ENCODE measurements around the gene RBMS3. TPM values are rescaled to one million over a fixed set of nuclear protein-coding genes. Genes with fewer than 3 reads are reported as not detected.

Gene RBMS3
- total and polyA plus RNA-seq, 2 of the 8 experiments (the other 6 are each of a cell fraction or from before 2014, with no cell fraction given) = 3.7 to 6.9 TPM

- no peak overlapping the region for H3K18ac ChIP-seq (ENCODE audit: extremely low read depth, low read length)
- H4K8ac ChIP-seq (ENCODE audit: extremely low read depth, insufficient read depth, low read length) = no peak overlapping the region
- no peak overlapping the region for H3K14ac ChIP-seq (ENCODE audit: insufficient read length)
- no peaks in the 10 kb centered on the region for H3K23me2 ChIP-seq (ENCODE audit: low read depth, low read length)
- TF ChIP-seq SRF (IDR thresholded peaks at IDR 0.05; ENCODE audit: low read depth, low read length) = no peak
- TF ChIP-seq EZH2 (IDR thresholded peaks at IDR 0.05; ENCODE audit: low read depth, low read length, severe bottlenecking) = no peak
- no peak for TF ChIP-seq KDM4A (IDR thresholded peaks at IDR 0.05; ENCODE audit: low read depth, low read length, severe bottlenecking)
- no peak for TF ChIP-seq YY1 (IDR thresholded peaks at IDR 0.05; ENCODE audit: low read depth, low read length)
- TF ChIP-seq EGR1 (IDR thresholded peaks at IDR 0.05; ENCODE audit: borderline replicate concordance, low read depth, low read length) = no peak
- TF ChIP-seq CTCF (IDR thresholded peaks at IDR 0.05; ENCODE audit: control extremely low read depth in 1 of 3, insufficient read depth in 1 of 3, low read depth in 1 of 3, low read length in 3 of 3) = no peak
- TF ChIP-seq BRCA1 (IDR thresholded peaks at IDR 0.05; ENCODE audit: low read depth, low read length) = no peak
- no peak for TF ChIP-seq HDAC6 (IDR thresholded peaks at IDR 0.05; ENCODE audit: low read depth, low read length)
- ChIA-PET POLR2A (ENCODE audit: partially characterized antibody) (no interaction called here), CTCF (ENCODE audit: partially characterized antibody) (no interaction called here)
- no peak for FAIRE-seq
- no peaks in the 10 kb centered on the region for H3K9me3 ChIP-seq (ENCODE audit: insufficient read depth in 2 of 2, low read depth in 1 of 2, low read length in 1 of 2)
- H3K79me2 ChIP-seq (ENCODE audit: control insufficient read depth in 1 of 2, insufficient read depth in 2 of 2, low read length in 2 of 2) = no peaks in the 10 kb centered on the region
- no peaks in the 10 kb centered on the region for H3K27me3 ChIP-seq (replicated peaks in 1 of 4; ENCODE audit: control insufficient read depth in 3 of 4, extremely low read depth in 1 of 4, insufficient read depth in 3 of 4, low read length in 3 of 4)
- no peak overlapping the region for H4K91ac ChIP-seq (replicated peaks; ENCODE audit: insufficient read length, low read length)
- no peaks in the 10 kb centered on the region for H3K4me1 ChIP-seq (replicated peaks in 1 of 4; ENCODE audit: control insufficient read depth in 3 of 4, insufficient read depth in 4 of 4, low read length in 3 of 4)
- H3K4me2 ChIP-seq (ENCODE audit: insufficient read depth in 1 of 2, low read depth in 2 of 2, low read length in 2 of 2) = no peak overlapping the region
- H3K36me3 ChIP-seq (ENCODE audit: control insufficient read depth in 2 of 4, insufficient read depth in 4 of 4, low read length in 3 of 4) = no peaks in the 10 kb centered on the region
- no peak overlapping the region for H2BK12ac ChIP-seq (ENCODE audit: low read depth, low read length)
- H3K23ac ChIP-seq (ENCODE audit: insufficient read length) = no peak overlapping the region
- 86% methylated on average over 1 of the region's 1 CpG; no CpG with 5 or more reads in 1 of the 2 experiments for WGBS, 2 experiments (ENCODE audit: extremely low coverage in 1 of 2, insufficient coverage in 1 of 2, insufficient read length in 1 of 2, insufficient replicate concordance in 2 of 2, low coverage in 1 of 2, low lambda C conversion rate in 2 of 2, missing lambda C conversion rate in 1 of 2)
- H3K27ac ChIP-seq (ENCODE audit: low read depth, low read length) = no peak overlapping the region
- no peak overlapping the region for H3K9ac ChIP-seq (replicated peaks in 1 of 4; ENCODE audit: extremely low read depth in 1 of 4, low read depth in 3 of 4, low read length in 3 of 4)
- no peaks in the 10 kb centered on the region for H3K79me1 ChIP-seq (ENCODE audit: low read depth, low read length)
- H3K56ac ChIP-seq (replicated peaks; ENCODE audit: insufficient read length, low read depth, low read length) = no peak overlapping the region
- H4K5ac ChIP-seq (ENCODE audit: insufficient read length, low read depth, low read length) = no peak overlapping the region
- no peak overlapping the region for H2BK20ac ChIP-seq (ENCODE audit: low read length)
- H2AFZ ChIP-seq (ENCODE audit: low read length) = no peak overlapping the region
- no peak overlapping the region for H2BK15ac ChIP-seq (ENCODE audit: low read length)
- H3K4me3 ChIP-seq (ENCODE audit: extremely low read depth in 1 of 4, insufficient read depth in 2 of 4, low read depth in 3 of 4, low read length in 4 of 4) = no peak overlapping the region
- no peak for DNase-seq (ENCODE audit: low read depth in 1 of 2, low spot score in 2 of 2)
- no peak overlapping the region for H2AK5ac ChIP-seq (ENCODE audit: low read depth, low read length)
- no peak overlapping the region for H2BK5ac ChIP-seq (ENCODE audit: low read depth, low read length)
- no peak overlapping the region for H3K4ac ChIP-seq (replicated peaks; ENCODE audit: insufficient read length, low read depth, low read length)
- no peaks in the 10 kb centered on the region for H4K20me1 ChIP-seq (replicated peaks in 1 of 2; ENCODE audit: control insufficient read depth in 1 of 2, insufficient read depth in 2 of 2, low read length in 2 of 2)
- no peak overlapping the region for H2BK120ac ChIP-seq (replicated peaks; ENCODE audit: low read depth, low read length)
These were observed 668.3 kb downstream of the RBMS3 start for GRCh38 chr3:29949131-29949530.
